ENCODE data around the gene DLL1.

GRCh38 chr6:170263410-170263809, 27.5 kb downstream of the DLL1 start:
- no peak for TF ChIP-seq CTCF (IDR thresholded peaks at IDR 0.05)
- TF ChIP-seq POLR2A (IDR thresholded peaks at IDR 0.05): no peak
